Activated T-helper 9 cell treated with anti-CD3 and anti-CD28 coated beads, Interleukin-2, amount 50 U/mL, for 16 hours (primary cell): ENCODE measurements around the gene GEMIN8.

Experiments
- DNase-seq: peaks from one replicate; pipeline ENCODE4 v3.0.0-alpha.2; 2020; ENCODE audit warnings: low read depth

The GEMIN8 gene

DNA sequence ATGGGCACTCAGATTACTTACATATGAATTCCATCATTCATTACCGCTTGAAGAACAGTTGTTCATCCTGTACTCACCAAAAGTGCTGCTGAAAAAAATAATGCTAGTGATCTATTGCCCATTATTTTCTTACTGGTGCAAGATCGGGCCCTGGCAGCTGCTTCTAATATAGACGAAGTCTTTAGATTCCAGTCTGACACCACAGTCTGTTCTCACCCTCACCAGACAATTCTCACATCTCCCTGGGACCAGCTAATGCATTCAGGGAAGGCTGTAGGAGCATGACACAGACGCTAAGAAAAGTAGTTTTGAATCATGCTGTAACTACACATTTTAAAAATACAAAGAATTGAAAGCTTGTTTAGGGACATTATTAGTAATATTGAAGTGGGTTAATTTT is 13.8 kb downstream of the GEMIN8 start:
- DNase-seq: no peak

DNA sequence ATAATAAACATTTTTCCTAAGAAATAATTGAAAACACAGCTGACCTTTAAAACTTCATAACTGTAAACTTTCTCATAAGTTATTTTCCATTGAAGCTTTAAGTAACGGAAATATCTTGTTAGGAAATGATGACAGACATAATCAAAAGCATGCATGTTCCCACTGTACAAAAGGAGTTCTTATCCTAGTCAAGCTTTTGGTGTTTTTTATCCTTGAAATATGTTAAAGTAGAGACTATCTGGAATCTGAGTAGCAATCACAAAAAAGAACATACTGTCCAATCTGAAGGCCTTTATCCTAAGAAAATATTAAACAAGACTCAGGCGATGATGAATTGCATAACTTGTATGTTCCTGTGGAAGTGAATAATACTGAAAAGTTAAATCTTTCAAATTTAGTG is 14.4 kb downstream of the GEMIN8 start:
- DNase-seq: no peak

DNA sequence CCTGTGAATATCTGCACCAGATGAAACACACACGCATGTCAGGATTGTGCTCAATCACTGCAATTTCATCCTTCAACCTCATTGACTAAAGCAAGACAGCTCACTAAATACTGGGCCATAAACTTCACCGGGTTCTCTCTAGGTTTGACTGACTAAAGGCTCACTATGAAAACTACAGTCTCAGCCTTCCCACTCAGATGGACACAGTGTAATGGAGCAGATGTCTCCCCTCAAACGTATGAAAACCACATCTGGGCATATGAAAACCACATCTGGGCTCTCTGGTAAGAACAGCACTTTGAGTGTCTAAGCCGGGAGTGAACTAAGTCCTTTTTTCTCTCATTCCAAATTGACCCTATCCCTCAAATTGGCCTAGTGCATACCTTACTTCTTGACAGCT is 15.2 kb downstream of the GEMIN8 start:
- no peak for DNase-seq

DNA sequence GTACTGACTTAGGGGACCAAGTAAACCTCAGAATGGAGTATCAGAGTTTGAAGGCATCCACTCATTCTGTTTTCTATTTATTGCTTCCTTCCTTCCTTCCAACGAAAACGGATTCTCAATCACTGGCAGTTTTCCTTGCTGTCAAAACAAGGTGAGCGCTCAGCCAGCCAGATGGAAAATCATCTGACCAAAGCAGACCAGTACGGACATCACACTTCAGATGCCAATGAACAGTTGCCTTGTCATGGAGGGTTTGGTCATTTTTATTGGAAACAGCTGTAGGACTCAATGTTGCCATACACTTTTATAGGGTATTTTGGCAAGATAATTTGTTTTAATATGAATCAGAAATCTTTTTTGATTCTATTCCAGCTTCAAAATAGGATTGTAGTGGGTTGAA is 16.6 kb downstream of the GEMIN8 start:
- DNase-seq: no peak

DNA sequence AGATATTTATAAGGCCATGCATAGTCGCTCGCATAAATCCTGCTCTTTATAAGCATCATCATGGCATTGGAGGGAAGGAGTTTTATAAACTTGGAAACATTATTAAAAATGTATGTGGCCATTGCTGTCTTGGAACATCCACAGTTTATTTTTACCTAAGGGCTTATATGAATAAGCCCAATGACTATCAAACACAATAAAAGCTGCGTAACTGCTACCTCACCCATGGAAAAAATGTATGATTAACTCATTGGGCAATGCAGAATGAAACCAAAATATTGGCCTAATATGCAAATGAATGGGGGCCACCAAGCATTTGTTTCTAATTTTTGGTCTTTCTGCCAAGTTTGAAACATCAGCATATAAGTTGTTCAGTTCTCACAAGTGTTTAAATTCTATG is 19.1 kb downstream of the GEMIN8 start:
- DNase-seq: no peak

DNA sequence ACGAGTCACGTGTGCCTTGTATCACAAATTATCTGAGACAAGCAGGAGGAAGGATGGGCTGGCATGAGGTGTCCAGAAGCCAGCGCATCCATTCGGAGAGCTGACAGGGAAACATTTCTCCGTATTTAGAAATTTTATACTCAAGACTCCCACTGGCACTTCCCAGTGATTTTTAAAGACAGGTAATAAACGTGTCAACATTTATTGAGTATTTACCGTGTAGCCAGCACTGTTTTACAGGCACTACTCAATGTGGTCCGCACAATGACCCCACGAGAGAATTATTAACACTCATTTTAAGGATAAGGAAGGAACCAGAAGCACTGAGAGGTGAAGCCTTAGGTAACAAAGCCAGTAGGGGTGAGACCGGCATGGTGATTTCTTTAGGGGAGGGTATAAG is 23.2 kb downstream of the GEMIN8 start:
- no peak for DNase-seq

DNA sequence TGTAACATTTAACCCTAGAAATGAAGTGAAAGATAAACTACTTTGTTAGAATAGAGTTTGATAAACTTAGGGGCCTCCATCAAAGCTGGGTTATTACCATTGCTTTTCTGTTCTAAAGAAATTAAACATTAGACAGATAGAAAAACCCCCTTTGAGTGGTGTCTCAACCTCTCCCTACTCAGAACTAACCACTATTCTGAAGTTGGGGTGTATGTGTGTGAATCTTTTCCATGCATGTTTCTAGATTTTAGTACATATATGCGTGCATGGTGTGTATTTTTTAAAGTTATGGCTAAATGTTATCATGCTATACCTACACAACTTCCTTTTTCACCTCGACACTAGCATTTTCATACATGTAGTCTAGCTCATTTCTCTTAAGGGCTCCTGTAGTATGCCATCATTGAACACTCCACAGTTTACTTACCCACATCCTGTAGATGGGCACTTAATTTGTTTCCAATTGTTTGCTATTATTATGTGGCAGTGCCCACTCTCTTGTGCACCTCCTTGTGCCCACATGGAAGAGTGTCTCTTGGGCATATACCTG is 25.7 kb downstream of the GEMIN8 start:
- DNase-seq: no peak

DNA sequence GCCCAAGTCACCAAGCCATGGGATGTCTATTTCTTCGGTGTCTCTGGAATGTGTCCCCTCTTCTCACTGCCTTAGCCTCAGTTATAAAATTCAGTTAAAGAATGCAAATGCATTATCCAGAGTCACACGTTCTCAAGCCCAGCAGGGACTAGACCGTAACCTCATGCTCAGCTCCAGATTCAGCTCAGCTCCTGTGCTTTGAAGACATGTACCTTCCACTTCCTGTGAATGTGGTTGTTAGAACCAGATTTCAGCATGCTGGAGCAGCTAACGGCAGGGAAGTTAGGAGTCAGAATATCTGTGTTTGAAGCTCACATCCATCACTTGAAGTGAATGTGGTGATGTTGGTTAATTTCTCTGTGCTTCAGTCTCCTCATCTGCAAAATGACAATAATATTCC is 26.7 kb downstream of the GEMIN8 start:
- DNase-seq: no peak

DNA sequence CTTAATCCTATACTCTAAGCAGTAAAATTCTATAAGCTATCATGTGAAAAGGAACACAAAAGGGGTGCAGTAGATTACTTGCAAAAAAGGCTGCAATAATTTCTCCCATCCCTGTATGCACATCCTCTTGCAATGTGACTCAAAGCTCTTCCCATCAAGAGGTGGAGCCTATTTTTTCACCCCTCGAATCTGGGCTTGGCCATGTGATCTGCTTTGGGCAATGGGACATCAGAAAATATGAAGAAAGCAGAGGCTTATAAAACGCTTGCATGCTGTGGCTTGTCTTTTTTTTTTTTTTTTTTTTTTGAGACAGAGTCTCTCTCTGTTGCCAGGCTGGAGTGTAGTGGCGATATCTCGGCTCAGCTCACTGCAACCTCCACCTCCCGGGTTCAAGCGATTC is 33.0 kb downstream of the GEMIN8 start:
- DNase-seq: no peak

DNA sequence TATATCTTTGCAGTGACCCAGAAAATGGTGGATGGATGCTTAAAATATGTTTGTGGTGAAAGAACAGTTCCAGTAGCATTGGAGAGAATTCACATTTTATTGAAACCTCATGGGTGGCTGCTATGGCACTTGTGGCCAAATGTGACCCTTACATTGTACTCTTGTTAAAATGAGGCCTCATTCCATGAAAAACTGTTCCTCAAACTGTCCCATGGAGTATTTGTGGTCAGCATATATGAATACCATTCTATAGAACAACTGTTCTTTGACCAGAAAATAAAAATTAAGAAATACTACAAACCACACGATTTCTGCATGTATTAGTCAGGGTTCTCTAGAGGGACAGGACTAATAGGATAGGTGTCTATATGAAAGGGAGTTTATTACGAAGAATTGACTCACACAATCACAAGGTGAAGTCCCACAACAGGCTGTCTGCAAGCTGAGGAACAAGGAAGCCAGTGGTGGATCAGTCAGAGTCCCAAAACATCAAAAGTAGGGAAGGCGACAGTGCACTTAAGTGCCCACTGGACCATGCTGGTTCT is 35.1 kb downstream of the GEMIN8 start:
- no peak for DNase-seq

DNA sequence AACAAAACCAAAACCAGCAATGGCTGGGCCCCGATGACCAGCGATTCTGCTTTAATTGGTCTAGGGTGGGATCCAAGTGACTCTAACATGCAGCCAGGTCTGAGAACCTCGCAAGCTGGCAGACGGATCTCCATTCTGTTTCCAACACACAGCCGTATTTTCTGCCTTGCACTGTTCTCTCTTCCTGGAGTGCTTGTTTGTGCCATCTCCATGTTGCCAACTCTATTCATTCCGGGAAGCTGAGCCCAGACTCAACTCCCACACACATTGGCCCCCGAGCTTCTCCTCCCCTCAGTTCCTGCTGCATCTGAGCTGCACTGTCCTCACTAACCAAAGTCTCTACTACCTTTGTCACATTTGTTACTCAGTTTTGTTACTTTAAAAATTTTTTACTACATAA is 35.6 kb downstream of the GEMIN8 start:
- DNase-seq: no peak

DNA sequence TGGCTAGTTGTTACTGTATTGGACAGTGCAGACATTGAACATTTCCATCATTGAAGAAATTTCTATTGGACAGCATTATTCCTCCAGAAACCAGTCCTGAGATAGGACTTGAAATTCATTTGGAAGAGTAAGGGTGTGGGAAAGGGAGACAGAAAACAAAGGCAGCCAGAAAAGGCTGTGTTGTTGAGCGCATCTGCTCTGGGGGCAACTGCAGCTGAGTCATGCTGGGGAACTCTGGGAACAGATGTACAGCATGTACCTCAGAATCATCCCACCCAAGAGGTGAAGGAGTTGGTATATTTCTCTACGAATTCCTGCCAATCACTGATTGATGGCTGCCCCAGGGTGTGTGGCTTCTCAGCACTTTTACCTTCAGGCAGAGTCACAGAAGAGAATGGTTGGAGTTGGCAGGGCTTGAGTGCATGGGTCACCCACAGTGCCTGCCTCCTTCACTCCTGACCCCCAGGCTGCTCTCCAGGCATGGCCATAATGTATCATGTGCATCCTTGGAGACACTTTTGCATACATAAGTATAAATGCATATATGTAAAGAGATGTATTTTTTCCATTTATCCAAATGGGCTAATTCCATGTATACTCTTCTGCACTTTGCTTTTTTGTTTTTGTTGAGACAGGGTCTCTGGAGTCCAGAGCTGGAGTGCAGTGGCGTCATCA is 39.4 kb downstream of the GEMIN8 start:
- no peak for DNase-seq

DNA sequence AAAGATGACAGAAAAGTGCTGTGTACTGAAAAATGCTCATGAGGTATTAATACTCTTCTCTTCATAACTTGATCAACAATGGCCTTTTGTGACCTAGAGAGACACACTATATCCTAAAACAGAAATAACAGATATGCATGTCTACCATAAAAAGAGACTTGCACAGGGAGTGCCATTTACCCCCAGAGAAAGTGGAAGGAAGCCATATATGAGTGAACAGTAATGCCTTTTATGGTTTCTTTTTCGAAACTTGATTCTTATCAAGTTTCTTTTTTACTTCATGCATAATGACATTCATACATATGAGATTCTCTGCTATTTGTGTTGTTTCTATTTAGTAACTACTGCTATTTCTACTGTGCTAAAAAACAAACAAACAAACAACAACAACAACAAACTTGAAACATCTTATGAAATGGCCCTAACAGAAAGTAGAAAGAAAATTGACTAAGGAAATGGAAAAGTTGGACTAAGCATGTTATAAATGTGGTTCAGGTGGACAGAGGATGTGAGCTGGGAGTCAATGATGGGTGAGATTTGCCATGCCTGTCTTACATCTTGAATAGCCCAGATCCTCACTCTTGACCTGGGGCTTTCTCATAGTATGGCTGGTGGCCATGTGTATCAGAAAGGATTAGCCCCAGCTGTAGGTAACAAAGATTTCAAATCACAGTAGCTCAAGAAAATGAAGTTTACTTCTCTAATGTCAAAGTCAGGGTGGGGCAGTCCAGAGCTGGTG is 43.8 kb downstream of the GEMIN8 start:
- DNase-seq: no peak

DNA sequence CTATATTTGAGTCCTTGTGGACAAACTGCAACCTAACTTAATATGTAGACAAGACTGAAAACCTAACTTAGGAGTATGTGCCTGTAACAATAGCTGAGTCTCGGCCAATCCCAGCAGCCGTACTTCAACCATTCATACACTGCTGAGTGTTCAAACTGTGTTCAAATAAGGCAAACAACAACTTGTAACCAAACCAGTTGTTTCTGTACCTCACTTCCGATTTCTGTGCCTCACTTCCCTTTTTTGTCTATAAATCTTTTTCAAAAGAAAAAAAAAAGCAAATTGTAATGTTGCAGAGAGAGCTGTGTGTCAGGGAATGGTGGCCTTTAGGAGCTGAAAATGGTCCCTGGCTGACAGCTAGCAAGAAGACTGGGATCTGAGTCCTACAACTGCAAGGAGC is 46.0 kb downstream of the GEMIN8 start:
- DNase-seq: no peak

DNA sequence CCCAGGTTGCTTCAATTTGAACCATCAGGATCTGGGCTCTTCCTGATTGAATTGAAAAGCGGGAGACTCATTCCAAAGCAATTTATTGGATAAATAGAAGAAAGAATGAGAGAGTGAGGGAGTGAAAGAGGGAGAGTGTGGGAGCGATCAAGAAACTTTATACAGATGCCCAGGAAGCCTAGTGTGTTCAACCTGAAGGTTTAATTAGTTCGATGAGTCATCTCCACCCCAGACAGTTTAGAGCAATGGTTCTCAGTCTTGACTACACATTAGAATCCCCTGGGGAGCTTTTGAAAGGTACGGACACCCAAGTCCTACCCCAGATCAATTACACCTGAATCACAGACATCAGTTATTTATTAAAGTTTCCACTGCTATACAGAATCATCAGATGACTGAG is 61.5 kb downstream of the GEMIN8 start:
- no peak for DNase-seq

DNA sequence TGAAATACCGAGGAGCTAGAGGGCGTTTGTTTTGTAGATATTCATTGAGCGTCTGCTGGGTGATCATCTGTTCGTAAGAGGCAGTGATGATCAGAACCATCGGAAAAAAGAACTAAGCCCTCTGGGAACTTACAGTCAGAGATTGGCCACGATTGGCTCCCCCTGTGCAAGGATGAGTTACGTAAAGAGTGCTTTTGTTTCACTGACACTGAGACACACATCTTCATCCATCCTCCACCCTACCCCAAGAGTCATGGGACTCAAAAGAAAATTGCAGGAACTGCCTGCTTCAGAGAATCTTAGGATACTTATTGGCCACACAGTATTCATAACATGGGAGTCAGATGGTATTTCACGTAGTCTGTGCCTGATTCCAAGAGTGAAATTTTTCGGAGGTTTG is 62.1 kb downstream of the GEMIN8 start:
- no peak for DNase-seq

DNA sequence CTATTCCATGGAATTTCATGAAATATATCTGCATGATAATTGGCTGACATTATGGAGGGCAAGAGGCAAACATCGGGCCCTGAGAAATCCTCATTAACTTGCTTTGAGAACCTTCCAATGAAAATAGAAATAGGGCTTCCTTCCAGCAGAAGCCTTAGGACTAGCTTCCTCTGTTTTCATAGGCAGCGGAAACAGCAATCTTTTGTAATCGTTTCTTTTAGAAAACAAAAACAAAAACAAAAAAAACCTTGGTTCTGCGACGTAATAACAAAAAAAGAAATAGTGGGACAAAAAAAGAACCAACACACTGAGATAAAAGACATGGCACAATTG is 62.9 kb downstream of the GEMIN8 start:
- no peak for DNase-seq

DNA sequence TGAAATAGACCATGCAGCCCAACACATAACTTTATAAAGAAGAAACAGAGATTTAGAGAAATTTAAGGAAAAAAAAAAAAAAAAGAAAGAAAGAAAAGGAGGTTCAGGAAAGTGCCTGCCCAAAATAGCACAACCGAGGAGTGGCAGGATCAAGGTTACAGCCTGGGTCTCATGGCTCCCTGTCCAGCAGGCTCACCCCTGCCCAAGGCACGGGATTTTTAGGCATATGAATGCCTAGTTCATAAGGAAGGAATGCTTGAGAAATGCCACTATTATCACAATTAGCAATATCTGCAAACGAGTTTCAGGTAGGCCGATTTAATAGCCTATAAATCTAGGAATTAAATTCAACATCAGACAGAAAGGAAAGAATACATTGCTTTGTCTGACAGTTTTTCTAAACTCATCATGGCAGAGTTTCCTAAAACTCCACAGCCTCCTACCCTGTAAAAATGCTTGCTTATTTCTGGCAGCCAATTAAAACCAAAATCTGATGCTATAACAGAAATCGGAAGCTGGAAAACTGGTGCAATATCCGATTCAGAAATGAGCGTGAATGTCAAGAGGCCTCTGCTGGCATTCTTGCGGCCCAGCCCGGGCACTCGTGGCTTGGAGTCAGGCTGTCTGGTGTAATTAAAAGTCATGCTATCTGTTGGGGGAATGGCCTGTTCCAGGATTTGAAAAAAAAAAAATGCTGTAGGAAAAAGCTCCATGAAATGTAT is 63.5 kb downstream of the GEMIN8 start:
- DNase-seq: no peak

DNA sequence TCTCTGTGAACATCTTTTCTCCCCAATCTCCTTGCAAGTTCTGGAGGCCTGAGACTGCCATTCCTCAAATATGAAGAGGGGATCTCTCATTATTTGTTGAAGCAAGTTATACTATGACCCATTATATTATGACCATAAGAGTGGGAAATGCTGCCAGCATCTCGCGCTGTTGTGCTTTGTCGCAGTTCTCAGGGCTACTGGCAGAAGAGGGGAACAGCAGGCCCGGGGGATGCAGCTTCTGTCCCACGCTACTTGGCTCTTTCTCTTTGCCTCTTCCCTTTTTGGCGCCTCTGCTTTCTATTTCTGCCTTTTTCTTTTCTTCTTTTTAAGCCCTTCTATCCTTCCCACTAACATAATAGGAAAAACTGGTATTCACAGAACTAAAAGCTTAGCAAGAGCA is 64.2 kb downstream of the GEMIN8 start:
- no peak for DNase-seq

DNA sequence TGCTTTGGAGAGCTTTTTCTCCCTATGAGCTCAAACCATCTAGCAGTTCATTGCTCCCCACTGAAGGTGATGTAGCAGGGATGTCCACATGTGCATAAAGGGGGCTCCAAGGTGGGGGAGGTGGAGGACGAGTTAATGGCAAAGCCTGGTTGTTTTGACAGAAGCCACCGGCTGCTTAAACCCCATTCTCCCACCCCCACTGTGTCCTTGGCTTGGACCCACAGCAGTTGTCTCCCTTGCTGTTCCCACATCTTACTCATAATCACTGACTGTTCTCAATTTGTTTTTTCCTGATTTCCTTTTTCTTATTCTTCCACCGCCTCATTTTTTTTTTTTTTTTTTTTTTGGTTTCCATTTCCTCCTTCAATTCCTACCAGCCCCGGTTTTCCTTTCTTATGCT is 72.7 kb downstream of the GEMIN8 start:
- DNase-seq: no peak
